SK-N-SH treated with all-trans-retinoic acid at 6 μM for 48 hours (cell line): Measurements from ENCODE around the gene DOCK2.

Source experiments
- ATAC-seq: fragments of 200-7000 bp; cut with Tn5 transposase; 3 replicates; pipeline ENCODE4 v1.9.1; 2020; ENCODE audit warnings: mild to moderate bottlenecking, moderate library complexity
- ARNTL ChIP-seq: fragments of 450-650 bp; formaldehyde crosslinking; IDR thresholded peaks from 2 replicates; pipeline ENCODE4 v1.5.0; 2020; ENCODE audit warnings: low read depth, mild to moderate bottlenecking, moderate library complexity, borderline replicate concordance
- BACH2 ChIP-seq: fragments of 250-450 bp; sonication (Bioruptor Pico); IDR thresholded peaks from 2 replicates; pipeline ENCODE4 v1.9.0; 2021; ENCODE audit warnings: mild to moderate bottlenecking, borderline replicate concordance
- ESRRG ChIP-seq: fragments of 250-450 bp; sonication (Bioruptor Pico); IDR thresholded peaks from 2 replicates; pipeline ENCODE4 v1.6.1; 2021; ENCODE audit warnings: mild to moderate bottlenecking
- GLIS3 ChIP-seq: fragments of 250-450 bp; sonication (Bioruptor Pico); IDR thresholded peaks from 2 replicates; pipeline ENCODE4 v1.5.0; 2020; ENCODE audit warnings: mild to moderate bottlenecking, moderate library complexity
- ISL1 ChIP-seq: fragments of 250-450 bp; sonication (Bioruptor Pico); IDR thresholded peaks from 2 replicates; pipeline ENCODE4 v2.1.2; 2022; ENCODE audit warnings: mild to moderate bottlenecking, moderate library complexity
- OSR1 ChIP-seq: fragments of 250-450 bp; sonication (Bioruptor Pico); IDR thresholded peaks from 2 replicates; pipeline ENCODE4 v1.8.0; 2022; ENCODE audit warnings: moderate library complexity, mild to moderate bottlenecking, inconsistent platforms
- PPARA ChIP-seq: fragments of 250-450 bp; sonication (Bioruptor Pico); IDR thresholded peaks from 2 replicates; pipeline ENCODE4 v1.5.0; 2020; ENCODE audit warnings: mild to moderate bottlenecking, borderline replicate concordance
- RARB ChIP-seq: fragments of 250-450 bp; sonication (Bioruptor Pico); IDR thresholded peaks from 2 replicates; pipeline ENCODE4 v1.8.0; 2021; ENCODE audit warnings: mild to moderate bottlenecking, moderate library complexity
- SNAI2 ChIP-seq: fragments of 250-450 bp; sonication (Bioruptor Pico); IDR thresholded peaks from 2 replicates; pipeline ENCODE4 v1.5.0; 2020; ENCODE audit warnings: mild to moderate bottlenecking, moderate library complexity
- TCF4 ChIP-seq: fragments of 250-450 bp; sonication (Bioruptor Pico); IDR thresholded peaks from 2 replicates; pipeline ENCODE4 v1.8.0; 2021; ENCODE audit warnings: mild to moderate bottlenecking, moderate library complexity, borderline replicate concordance
- TOX ChIP-seq: fragments of 250-450 bp; sonication (Bioruptor Pico); IDR thresholded peaks from 2 replicates; pipeline ENCODE4 v1.8.0; 2021; ENCODE audit warnings: mild to moderate bottlenecking, moderate library complexity, borderline replicate concordance
- ZC3H10 ChIP-seq: fragments of 250-450 bp; sonication (Bioruptor Pico); IDR thresholded peaks from 2 replicates; pipeline ENCODE4 v1.5.1; 2021; ENCODE audit warnings: mild to moderate bottlenecking, moderate library complexity
- ZFP3 ChIP-seq: fragments of 250-450 bp; sonication (Bioruptor Pico); IDR thresholded peaks from 2 replicates; pipeline ENCODE4 v1.5.0; 2020; ENCODE audit warnings: mild to moderate bottlenecking, moderate library complexity
- ZFP30 ChIP-seq: fragments of 450-650 bp; formaldehyde crosslinking; IDR thresholded peaks from 2 replicates; pipeline ENCODE4 v1.5.0; 2022; ENCODE audit warnings: mild to moderate bottlenecking, moderate library complexity
- ZNF565 ChIP-seq: fragments of 450-650 bp; formaldehyde crosslinking; conservative IDR thresholded peaks from 2 replicates; pipeline ENCODE4 v1.5.0; 2020; ENCODE audit warnings: low read depth, mild to moderate bottlenecking, moderate library complexity
- ZNF70 ChIP-seq: fragments of 450-650 bp; formaldehyde crosslinking; IDR thresholded peaks from 2 replicates; pipeline ENCODE4 v1.5.0; 2020; ENCODE audit warnings: mild to moderate bottlenecking, moderate library complexity
- TF ChIP-seq, protein P1 (sequence below): fragments of 250-450 bp; sonication (Bioruptor Pico); IDR thresholded peaks from 2 replicates; pipeline ENCODE4 v1.8.0; 2021; ENCODE audit warnings: low read depth, mild to moderate bottlenecking, moderate library complexity, borderline replicate concordance
- TF ChIP-seq, protein P2 (sequence below): fragments of 250-450 bp; sonication (Bioruptor Pico); IDR thresholded peaks from 2 replicates; pipeline ENCODE4 v1.8.0; 2020; ENCODE audit warnings: mild to moderate bottlenecking, moderate library complexity, borderline replicate concordance
- TF ChIP-seq, protein P3 (sequence below): fragments of 250-450 bp; sonication (Bioruptor Pico); IDR thresholded peaks from 2 replicates; pipeline ENCODE4 v1.5.1; 2020; ENCODE audit warnings: low read depth, mild to moderate bottlenecking, moderate library complexity
- TF ChIP-seq, protein P4 (sequence below): fragments of 250-450 bp; sonication (Bioruptor Pico); IDR thresholded peaks from 2 replicates; pipeline ENCODE4 v1.5.1; 2021; ENCODE audit warnings: mild to moderate bottlenecking, moderate library complexity

The DOCK2 gene

DNA sequence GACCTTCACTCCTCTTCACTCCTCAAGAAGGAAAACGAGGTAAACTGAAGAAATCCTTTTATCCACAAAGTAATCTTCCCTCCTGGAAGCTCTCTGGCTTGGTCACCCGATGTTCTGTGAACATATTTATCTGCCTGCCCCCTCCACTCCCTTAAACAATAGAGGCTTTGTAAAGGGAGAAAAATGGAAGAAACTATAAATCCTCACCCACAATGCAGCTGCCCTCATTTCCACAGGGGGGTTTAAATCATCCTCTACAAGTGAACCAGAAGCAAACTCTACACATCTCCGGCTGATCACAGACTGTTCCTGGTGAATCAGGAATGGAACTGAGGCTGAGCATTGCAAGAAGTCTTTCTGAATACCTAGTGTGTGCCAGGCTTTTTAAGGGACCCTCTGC lies 336.0 kb downstream of the DOCK2 start:
- TF ChIP-seq, protein P1, sequence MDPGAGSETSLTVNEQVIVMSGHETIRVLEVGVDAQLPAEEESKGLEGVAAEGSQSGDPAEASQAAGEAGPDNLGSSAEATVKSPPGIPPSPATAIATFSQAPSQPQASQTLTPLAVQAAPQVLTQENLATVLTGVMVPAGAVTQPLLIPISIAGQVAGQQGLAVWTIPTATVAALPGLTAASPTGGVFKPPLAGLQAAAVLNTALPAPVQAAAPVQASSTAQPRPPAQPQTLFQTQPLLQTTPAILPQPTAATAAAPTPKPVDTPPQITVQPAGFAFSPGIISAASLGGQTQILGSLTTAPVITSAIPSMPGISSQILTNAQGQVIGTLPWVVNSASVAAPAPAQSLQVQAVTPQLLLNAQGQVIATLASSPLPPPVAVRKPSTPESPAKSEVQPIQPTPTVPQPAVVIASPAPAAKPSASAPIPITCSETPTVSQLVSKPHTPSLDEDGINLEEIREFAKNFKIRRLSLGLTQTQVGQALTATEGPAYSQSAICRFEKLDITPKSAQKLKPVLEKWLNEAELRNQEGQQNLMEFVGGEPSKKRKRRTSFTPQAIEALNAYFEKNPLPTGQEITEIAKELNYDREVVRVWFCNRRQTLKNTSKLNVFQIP (CRISPR knock-in tag): no peak
- TF ChIP-seq ZFP30 (CRISPR knock-in tag): no peak
- TF ChIP-seq SNAI2 (CRISPR knock-in tag): no peak
- no peak for TF ChIP-seq ZC3H10 (CRISPR knock-in tag)
- TF ChIP-seq PPARA (CRISPR knock-in tag): no peak
- TF ChIP-seq, protein P2, sequence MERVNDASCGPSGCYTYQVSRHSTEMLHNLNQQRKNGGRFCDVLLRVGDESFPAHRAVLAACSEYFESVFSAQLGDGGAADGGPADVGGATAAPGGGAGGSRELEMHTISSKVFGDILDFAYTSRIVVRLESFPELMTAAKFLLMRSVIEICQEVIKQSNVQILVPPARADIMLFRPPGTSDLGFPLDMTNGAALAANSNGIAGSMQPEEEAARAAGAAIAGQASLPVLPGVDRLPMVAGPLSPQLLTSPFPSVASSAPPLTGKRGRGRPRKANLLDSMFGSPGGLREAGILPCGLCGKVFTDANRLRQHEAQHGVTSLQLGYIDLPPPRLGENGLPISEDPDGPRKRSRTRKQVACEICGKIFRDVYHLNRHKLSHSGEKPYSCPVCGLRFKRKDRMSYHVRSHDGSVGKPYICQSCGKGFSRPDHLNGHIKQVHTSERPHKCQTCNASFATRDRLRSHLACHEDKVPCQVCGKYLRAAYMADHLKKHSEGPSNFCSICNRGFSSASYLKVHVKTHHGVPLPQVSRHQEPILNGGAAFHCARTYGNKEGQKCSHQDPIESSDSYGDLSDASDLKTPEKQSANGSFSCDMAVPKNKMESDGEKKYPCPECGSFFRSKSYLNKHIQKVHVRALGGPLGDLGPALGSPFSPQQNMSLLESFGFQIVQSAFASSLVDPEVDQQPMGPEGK: no peak
- TF ChIP-seq TOX (CRISPR knock-in tag): no peak
- no peak for TF ChIP-seq TCF4 (CRISPR knock-in tag)
- no peak for TF ChIP-seq ZNF565 (CRISPR knock-in tag)
- TF ChIP-seq, protein P3, sequence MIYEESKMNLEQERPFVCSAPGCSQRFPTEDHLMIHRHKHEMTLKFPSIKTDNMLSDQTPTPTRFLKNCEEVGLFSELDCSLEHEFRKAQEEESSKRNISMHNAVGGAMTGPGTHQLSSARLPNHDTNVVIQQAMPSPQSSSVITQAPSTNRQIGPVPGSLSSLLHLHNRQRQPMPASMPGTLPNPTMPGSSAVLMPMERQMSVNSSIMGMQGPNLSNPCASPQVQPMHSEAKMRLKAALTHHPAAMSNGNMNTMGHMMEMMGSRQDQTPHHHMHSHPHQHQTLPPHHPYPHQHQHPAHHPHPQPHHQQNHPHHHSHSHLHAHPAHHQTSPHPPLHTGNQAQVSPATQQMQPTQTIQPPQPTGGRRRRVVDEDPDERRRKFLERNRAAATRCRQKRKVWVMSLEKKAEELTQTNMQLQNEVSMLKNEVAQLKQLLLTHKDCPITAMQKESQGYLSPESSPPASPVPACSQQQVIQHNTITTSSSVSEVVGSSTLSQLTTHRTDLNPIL (CRISPR knock-in tag): no peak
- TF ChIP-seq RARB: no peak
- no peak for TF ChIP-seq ZNF70
- no peak for TF ChIP-seq ARNTL (CRISPR knock-in tag)
- TF ChIP-seq BACH2: no peak
- TF ChIP-seq, protein P4, sequence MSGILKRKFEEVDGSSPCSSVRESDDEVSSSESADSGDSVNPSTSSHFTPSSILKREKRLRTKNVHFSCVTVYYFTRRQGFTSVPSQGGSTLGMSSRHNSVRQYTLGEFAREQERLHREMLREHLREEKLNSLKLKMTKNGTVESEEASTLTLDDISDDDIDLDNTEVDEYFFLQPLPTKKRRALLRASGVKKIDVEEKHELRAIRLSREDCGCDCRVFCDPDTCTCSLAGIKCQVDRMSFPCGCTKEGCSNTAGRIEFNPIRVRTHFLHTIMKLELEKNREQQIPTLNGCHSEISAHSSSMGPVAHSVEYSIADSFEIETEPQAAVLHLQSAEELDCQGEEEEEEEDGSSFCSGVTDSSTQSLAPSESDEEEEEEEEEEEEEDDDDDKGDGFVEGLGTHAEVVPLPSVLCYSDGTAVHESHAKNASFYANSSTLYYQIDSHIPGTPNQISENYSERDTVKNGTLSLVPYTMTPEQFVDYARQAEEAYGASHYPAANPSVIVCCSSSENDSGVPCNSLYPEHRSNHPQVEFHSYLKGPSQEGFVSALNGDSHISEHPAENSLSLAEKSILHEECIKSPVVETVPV: no peak
- TF ChIP-seq GLIS3 (CRISPR knock-in tag): no peak
- no peak for TF ChIP-seq OSR1 (CRISPR knock-in tag)
- ATAC-seq: no peak

DNA sequence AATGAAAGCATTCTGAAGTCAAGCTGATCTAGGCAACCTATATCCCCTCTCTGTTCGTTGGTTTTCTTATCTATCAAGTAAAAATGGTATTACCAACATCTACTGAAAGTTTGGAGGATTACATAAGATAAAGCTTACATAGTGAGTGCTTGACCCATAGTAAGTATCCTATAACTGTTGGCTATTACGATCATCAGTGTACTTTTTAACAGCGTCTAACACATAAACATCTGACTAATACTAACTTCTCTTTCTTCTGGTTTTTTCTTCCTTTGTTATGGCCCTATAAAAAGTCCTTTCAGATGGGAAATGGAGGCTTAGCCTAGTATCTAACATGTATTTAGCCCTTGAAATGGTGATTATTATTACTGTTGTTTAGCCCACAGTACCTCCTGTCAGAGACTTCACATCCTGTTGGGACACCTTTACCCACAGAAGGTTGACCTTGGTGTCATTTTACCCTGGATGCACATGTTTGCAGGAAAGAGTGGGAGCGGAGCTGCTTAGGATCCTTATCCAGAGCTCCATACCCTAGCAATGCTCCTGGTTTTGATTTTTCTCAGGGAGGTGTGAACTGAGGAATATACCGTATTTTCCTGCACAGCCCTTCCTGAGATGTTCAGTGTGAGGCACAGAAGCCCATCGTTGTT lies 337.2 kb downstream of the DOCK2 start:
- TF ChIP-seq ZNF70: no peak
- no peak for TF ChIP-seq SNAI2 (CRISPR knock-in tag)
- no peak for TF ChIP-seq PPARA (CRISPR knock-in tag)
- no peak for TF ChIP-seq ZFP3 (CRISPR knock-in tag)
- TF ChIP-seq, protein P2: no peak
- TF ChIP-seq, protein P3 (CRISPR knock-in tag): no peak
- ATAC-seq: no peak

DNA sequence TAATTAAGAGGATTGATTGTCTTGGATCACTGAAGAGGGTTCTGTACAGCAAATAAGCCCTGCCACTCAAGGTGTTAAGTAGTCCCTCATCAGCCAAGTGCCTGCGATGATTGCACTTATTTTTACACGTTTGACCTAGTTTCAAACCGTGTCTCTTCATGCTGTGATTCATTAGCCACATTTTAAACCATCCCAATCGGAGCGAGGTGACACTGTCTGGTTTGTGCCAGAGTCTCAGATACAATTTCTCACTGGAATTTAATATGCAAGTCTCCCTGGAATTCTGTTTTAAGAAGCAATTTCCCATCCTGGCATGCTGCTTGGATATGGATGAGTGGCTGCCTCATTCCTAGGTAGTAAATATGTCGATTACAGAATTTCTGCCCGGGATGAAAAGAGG lies 341.6 kb downstream of the DOCK2 start:
- TF ChIP-seq PPARA (CRISPR knock-in tag) (no peak), BACH2 (no peak), ZFP30 (CRISPR knock-in tag) (no peak), ARNTL (CRISPR knock-in tag) (no peak), TOX (CRISPR knock-in tag) (no peak), TCF4 (CRISPR knock-in tag) (no peak), ZFP3 (CRISPR knock-in tag) (no peak), ESRRG (CRISPR knock-in tag) (no peak), ISL1 (CRISPR knock-in tag) (no peak), RARB (no peak), GLIS3 (CRISPR knock-in tag) (no peak), ZNF70 (no peak)
- TF ChIP-seq, protein P1 (CRISPR knock-in tag): no peak
- TF ChIP-seq, all 23 proteins: peak for 0
- no peak for ATAC-seq
